NB4 (cell line): ENCODE measurements around the gene MANF.

Experiments
- CTCF ChIP-seq: IDR thresholded peaks from one replicate; pipeline ENCODE4 v1.5.1; 2012; ENCODE audit warnings: low read depth, low read length
- MAX ChIP-seq: IDR thresholded peaks from 2 replicates; pipeline ENCODE4 v1.6.1; 2011; ENCODE audit warnings: low read depth, low read length
- MYC ChIP-seq: IDR thresholded peaks from 2 replicates; pipeline ENCODE4 v1.6.1; 2011; ENCODE audit warnings: low read depth, low read length
- POLR2A ChIP-seq: IDR thresholded peaks from 2 replicates; pipeline ENCODE4 v1.6.1; 2011; ENCODE audit warnings: mild to moderate bottlenecking; ENCODE audit not compliant: insufficient read length; ENCODE audit errors: extremely low read depth

- TF ChIP-seq POLR2A (no peak), CTCF (no peak), MYC (no peak), MAX (no peak)
Observed at GRCh38 chr3:51379301-51379700, 5.8 kb upstream of the MANF start.
